ENCODE measurements around the gene RAE1.

DNA sequence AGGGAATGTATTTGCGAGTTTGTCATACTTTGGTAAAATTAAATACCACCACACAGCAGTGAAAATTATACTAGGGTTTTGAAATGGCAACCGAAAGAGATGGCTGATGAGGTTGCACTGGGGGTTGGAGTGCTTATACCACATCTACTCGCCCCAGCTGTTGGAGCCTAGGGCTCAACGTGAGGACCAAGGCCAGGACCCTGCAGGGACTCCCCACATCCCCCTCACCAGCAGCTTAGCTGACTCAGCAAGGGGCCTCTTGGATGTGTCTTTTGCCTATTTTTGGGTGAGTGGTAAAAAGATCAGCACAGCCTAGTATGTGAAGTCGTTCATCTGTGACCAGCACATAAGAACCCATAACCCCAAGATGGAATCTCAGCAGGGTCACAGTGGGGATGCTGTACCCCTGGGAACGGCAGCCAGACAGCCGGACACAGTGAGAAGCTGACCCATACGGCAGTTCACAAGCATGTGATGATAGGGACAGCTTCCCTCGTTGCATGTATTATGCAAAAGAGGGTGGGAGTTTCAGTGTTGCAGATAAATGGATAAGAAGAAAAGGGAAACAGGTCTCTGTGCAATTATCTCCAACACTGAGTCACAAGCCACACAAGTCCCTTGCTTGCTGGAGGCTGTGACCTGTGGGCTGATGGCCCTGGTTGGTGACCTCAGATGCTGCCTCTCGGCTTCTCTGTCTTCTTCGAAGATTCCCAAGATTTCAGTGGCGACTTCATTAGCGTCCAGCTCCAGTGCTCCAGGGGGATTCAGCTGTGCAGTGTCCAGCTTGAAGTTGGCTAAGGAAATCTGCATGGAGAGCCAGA lies 42.4 kb upstream of the RAE1 start:
- TF ChIP-seq CTCF (IDR thresholded peaks at IDR 0.05) (no peak), POLR2A (IDR thresholded peaks at IDR 0.05) (no peak)
